Effector memory CD8-positive, alpha-beta T cell (primary cell): Measurements from ENCODE around the gene PYGM.

Source experiments
- ATAC-seq: fragments of 150-1000 bp; cut with Tn5 transposase; replicated peaks from 2 replicates; pipeline ENCODE4 v1.10.0; 2021; ENCODE audit warnings: mild to moderate bottlenecking, moderate library complexity
- DNase-seq, 3 experiments: peaks; one replicate each; pipeline ENCODE4 v3.0.0; 2021
- H3K27ac Mint-ChIP-seq, 2 donors: one replicate each; pipeline ENCODE4 v1.8.0; 2022; ENCODE audit warnings: mild to moderate bottlenecking in 2 of 2, mixed read lengths in 2 of 2, moderate library complexity in 2 of 2
- H3K27me3 Mint-ChIP-seq, 2 donors: one replicate each; pipeline ENCODE4 v1.8.0; 2022; ENCODE audit warnings: mixed read lengths in 2 of 2
- H3K36me3 Mint-ChIP-seq: one replicate; pipeline ENCODE4 v1.8.0; 2022; ENCODE audit warnings: mild to moderate bottlenecking, moderate library complexity, mixed read lengths; ENCODE audit not compliant: insufficient read depth
- H3K4me1 Mint-ChIP-seq, 2 donors: one replicate each; pipeline ENCODE4 v1.8.0; 2022; ENCODE audit warnings: low read depth in 2 of 2, mixed read lengths in 2 of 2
- H3K4me3 Mint-ChIP-seq, 2 donors: one replicate each; pipeline ENCODE4 v1.8.0; 2022; ENCODE audit warnings: mild to moderate bottlenecking in 2 of 2, mixed read lengths in 2 of 2, moderate library complexity in 2 of 2
- H3K9me3 Mint-ChIP-seq, 2 donors: one replicate each; pipeline ENCODE4 v1.8.0; 2022; ENCODE audit warnings: mixed read lengths in 2 of 2
- total RNA-seq, 9 experiments: gene quantifications; one replicate each; lab custom pipeline; 2026; lab: John Stamatoyannopoulos, UW

The PYGM gene
- 4.3 to 23.5 (median 9.3) reads per million in 9 experiments for total RNA-seq

GRCh38 chr11:64759722-64760719, at the start of gene PYGM:
Gene PYGM (minus strand): TSS chr11:64759974. CDS start chr11:64759898, 76 bp downstream.
- no peaks in the 10 kb centered on the region for H3K9me3 Mint-ChIP-seq
- ATAC-seq, result no peak
- peaks cover 92% of the 10 kb centered on the region for H3K36me3 Mint-ChIP-seq
- H3K4me3 Mint-ChIP-seq, result peak within 1 kb of the TSS; percentile 45 to 78
- DNase-seq, result no peak
- H3K27me3 Mint-ChIP-seq, result no peaks in the 10 kb centered on the region
- H3K4me1 Mint-ChIP-seq, result peaks cover 39 to 57% of the 10 kb centered on the region in 2 donors
- H3K27ac Mint-ChIP-seq, result peak within 1 kb of the TSS; percentile 85 to 97

- Mint-ChIP-seq H3K36me3 (peaks cover 12% of the 10 kb centered on the region), H3K27me3 (no peaks in the 10 kb centered on the region), H3K4me1 (peaks cover 24 to 37% of the 10 kb centered on the region in 2 donors), H3K9me3 (no peaks in the 10 kb centered on the region), H3K4me3 (no peak overlapping the region), H3K27ac (no peak overlapping the region)
- DNase-seq (no peak), ATAC-seq (no peak)
Measured at GRCh38 chr11:64805481-64805880, 45.7 kb upstream of the PYGM start.

- no peaks in the 10 kb centered on the region for H3K27me3 Mint-ChIP-seq
- peaks cover 18% of the 10 kb centered on the region for H3K36me3 Mint-ChIP-seq
- no peaks in the 10 kb centered on the region for H3K9me3 Mint-ChIP-seq
- H3K27ac Mint-ChIP-seq, result peak overlapping the region; percentile 95 to 97
- ATAC-seq, result no peak
- H3K4me3 Mint-ChIP-seq, result peak overlapping the region; percentile 88 to 91
- DNase-seq, result no peak
- H3K4me1 Mint-ChIP-seq, result peaks cover 19 to 29% of the 10 kb centered on the region in 2 donors
Measured at GRCh38 chr11:64804346-64805210, 44.8 kb upstream of the PYGM start.

- no peak for DNase-seq
- no peak for ATAC-seq
- Mint-ChIP-seq H3K27me3 (no peaks in the 10 kb centered on the region), H3K4me3 (peak overlapping the region; percentile 88 to 91), H3K27ac (peak overlapping the region; percentile 95 to 97), H3K9me3 (no peaks in the 10 kb centered on the region), H3K4me1 (peaks cover 14 to 24% of the 10 kb centered on the region in 2 donors), H3K36me3 (peaks cover 18% of the 10 kb centered on the region)
Measured at GRCh38 chr11:64803846-64804345, 44.1 kb upstream of the PYGM start.

DNA sequence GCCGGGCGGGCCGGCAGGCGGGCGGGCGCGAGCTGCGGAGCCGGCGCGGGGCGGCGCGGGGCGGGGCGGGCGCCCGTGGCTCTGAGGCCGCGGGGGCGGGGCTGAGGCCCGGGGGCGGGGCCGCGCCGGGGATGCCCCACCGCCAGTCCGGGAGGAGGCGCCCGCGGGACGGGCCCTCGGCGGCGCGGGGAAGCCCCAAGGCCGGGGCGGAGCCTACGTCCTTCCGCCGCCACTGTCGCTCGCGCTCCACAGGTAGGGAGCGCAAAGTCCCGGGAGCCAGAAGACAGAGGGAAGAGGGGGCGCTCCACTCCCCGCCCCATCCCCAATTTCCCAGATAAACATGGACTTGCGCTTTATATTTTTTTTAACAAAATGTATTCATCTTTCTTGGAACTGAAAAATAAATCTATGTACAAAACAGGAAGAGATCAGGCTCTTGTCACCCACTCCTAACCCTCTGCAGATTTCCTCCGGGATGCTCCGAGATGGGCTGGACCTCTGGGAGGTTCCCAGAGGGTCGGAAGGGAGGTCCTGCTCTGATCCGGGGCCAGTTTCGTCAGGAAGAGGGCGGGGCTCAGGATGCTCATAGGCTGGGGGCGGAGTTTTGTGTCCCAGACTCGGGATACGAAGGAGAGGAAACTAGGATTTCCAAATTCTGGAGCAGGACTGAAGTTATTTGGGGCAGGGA, 43.5 kb upstream of the PYGM start, which contains the start of gene MAP4K2:
TSS of gene MAP4K2 (minus strand) at position 57 of the 688 bp plus-strand sequence. CDS start 65 bp downstream, outside the sequence.
- ATAC-seq, result peak; percentile 90
- no peaks in the 10 kb centered on the region for H3K27me3 Mint-ChIP-seq
- peaks cover 14 to 25% of the 10 kb centered on the region in 2 donors for H3K4me1 Mint-ChIP-seq
- peak within 1 kb of the TSS; percentile 95 to 97 for H3K27ac Mint-ChIP-seq
- DNase-seq, result peak; percentile 79 to 90 (median 83)
- H3K36me3 Mint-ChIP-seq, result peaks cover 18% of the 10 kb centered on the region
- no peaks in the 10 kb centered on the region for H3K9me3 Mint-ChIP-seq
- peak within 1 kb of the TSS; percentile 88 to 91 for H3K4me3 Mint-ChIP-seq

DNA sequence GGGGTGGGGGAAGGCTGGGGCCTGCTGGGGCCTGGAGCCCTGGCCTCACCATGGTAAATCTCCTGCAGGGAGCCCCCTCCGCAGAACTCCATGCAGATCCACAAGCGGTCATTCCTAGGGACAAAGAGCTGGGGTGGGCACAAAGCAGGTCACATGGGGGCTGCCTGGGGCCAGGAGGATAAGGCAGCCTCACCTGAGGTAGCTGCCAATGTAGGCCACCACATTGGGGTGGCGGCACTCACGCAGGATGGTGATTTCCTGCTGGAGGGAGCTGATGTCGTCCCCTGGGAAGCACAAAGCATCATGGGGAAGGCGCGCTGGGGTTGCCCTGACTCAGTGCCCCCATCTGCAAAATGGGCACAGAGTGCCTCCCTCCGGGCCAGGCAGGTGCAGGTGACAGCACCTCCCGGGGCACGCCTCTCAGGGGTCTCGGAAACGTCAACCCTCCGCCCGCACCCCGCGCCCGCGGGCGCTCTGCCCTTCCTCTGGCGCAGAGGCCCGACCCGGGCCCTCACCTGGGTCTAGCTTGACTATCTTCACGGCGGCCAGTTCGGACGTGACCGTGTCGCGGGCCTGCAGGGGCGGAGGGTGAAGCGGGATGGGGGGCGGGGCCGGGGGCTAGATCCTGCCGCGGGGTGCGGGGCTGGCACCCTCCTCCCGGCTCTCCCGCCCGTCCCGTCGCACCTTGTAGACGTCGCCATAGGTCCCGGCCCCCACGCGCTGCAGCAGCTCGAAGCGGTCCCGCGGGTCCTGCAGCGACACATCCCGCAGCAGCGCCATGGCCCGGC, 42.8 kb upstream of the PYGM start:
- Mint-ChIP-seq H3K4me3 (peak overlapping the region; percentile 73 to 88), H3K9me3 (no peaks in the 10 kb centered on the region), H3K36me3 (peaks cover 18% of the 10 kb centered on the region), H3K27me3 (no peaks in the 10 kb centered on the region), H3K27ac (peak overlapping the region; percentile 69 to 97), H3K4me1 (peaks cover 14 to 21% of the 10 kb centered on the region in 2 donors)
- DNase-seq (peak; percentile 30 to 31 (median 31)), ATAC-seq (peak; percentile 30)

GRCh38 chr11:64801561-64802369, 42.0 kb upstream of the PYGM start:
- H3K27ac Mint-ChIP-seq, result peak overlapping the region; percentile 69 to 97
- H3K9me3 Mint-ChIP-seq, result no peaks in the 10 kb centered on the region
- H3K27me3 Mint-ChIP-seq, result no peaks in the 10 kb centered on the region
- no peak for DNase-seq
- peak overlapping the region; percentile 73 to 88 for H3K4me3 Mint-ChIP-seq
- H3K36me3 Mint-ChIP-seq, result peaks cover 18% of the 10 kb centered on the region
- no peak for ATAC-seq
- peaks cover 14 to 18% of the 10 kb centered on the region in 2 donors for H3K4me1 Mint-ChIP-seq

GRCh38 chr11:64801158-64801464, 41.3 kb upstream of the PYGM start:
- Mint-ChIP-seq H3K36me3 (peaks cover 13% of the 10 kb centered on the region), H3K27me3 (no peaks in the 10 kb centered on the region), H3K4me3 (peak overlapping the region in 1 of 2 donors; percentile 17), H3K27ac (peak overlapping the region in 1 of 2 donors; percentile 97), H3K4me1 (peaks cover 15 to 17% of the 10 kb centered on the region in 2 donors), H3K9me3 (no peaks in the 10 kb centered on the region)
- DNase-seq, result no peak
- ATAC-seq, result no peak

- Mint-ChIP-seq H3K4me3 (peak overlapping the region in 1 of 2 donors; percentile 17), H3K36me3 (peaks cover 16% of the 10 kb centered on the region), H3K27me3 (no peaks in the 10 kb centered on the region), H3K9me3 (no peaks in the 10 kb centered on the region), H3K4me1 (peaks cover 14 to 15% of the 10 kb centered on the region in 2 donors), H3K27ac (peak overlapping the region in 1 of 2 donors; percentile 97)
- ATAC-seq, result no peak
- DNase-seq, result no peak
Measured at GRCh38 chr11:64800303-64801157, 40.8 kb upstream of the PYGM start.

DNA sequence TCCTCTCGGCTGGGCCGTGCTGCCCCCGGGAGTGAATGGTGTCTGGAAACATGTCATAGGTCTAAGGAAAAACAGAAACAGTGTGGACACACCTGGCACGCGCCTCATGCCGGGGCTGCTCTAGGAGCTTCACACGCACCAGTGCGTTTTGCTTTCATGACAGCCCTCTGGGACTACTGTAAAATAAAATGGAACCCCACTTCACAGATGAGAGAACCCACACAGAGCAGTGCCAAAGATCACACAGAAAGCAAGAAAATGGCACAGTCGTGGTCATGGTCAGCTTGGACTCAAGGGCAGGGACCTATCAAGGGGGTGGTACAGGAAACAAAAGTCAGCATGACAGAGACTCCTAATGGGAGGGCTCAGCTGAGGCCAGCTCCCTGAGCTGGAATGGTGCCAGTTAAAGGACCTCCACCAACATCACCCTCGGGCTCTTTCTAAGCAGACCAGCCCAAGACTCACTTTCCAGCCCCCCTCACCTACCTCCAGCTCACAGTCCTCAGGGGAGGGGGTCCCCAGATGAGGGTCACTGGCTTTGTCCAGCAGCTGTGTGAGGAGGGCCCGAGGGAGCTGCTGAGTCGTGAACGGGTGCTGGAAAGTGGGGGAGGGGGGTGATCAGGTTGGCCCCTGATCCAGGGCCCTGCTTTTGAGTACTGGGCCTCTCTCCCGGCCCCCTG, 40.0 kb upstream of the PYGM start:
- Mint-ChIP-seq H3K9me3 (no peaks in the 10 kb centered on the region), H3K36me3 (peaks cover 17% of the 10 kb centered on the region), H3K27ac (peak overlapping the region in 1 of 2 donors; percentile 63), H3K4me3 (no peak overlapping the region), H3K27me3 (no peaks in the 10 kb centered on the region), H3K4me1 (peaks cover 14 to 15% of the 10 kb centered on the region in 2 donors)
- DNase-seq, result no peak
- no peak for ATAC-seq
